ENCODE results near the gene CYBA.

Gene CYBA

DNA sequence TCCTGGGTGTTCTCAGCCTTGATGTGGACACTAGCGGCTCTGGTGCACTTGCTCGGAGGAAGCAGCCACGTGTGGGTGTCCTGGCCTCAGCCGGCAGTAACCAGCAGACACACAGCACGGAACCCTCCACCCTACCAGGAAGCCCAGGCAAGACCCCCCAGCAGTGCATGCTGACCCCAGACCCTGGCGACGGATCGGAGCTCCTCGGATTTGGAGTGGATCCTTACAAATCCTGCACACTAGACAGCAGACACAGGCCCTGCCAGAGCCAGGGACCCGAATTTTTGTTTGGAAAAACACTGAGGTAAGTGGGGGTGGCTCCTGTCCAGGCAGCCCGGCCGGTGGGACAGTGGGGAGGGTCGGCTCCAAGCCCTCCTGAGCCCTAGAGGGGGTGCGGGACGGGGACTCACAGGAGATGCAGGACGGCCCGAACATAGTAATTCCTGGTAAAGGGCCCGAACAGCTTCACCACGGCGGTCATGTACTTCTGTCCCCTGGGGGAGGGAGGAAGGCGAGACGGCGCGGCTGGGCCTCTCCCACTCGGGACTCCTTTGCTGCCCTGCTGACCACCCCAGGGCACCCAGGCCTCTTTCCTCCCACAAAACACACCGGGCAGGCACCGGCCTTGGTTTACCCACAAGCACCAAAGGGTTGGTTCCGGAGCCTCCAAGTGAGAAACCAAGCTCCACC is 4.4 kb downstream of the CYBA start:
- Histone ChIP-seq H3K9me3 (ENCODE audit: control insufficient read depth, insufficient read depth, low read length) (no peaks in the 10 kb centered on the region), H3K36me3 (ENCODE audit: control insufficient read depth, insufficient read depth, low read length) (no peaks in the 10 kb centered on the region; the same call in 1 of the 2 replicates), H3K4me1 (ENCODE audit: control insufficient read depth, insufficient read depth, low read length) (peaks cover 4% of the 10 kb centered on the region), H3K27me3 (ENCODE audit: control insufficient read depth, insufficient read depth, low read length) (no peaks in the 10 kb centered on the region), H3K4me3 (ENCODE audit: low read length) (no peak overlapping the region), H3K27ac (ENCODE audit: low read length) (no peak overlapping the region)
- WGBS (ENCODE audit: insufficient coverage, insufficient read length) = no CpG with 5 or more reads among the region's 28 CpGs
- DNase-seq (ENCODE audit: low read depth, low spot score) = no peak

DNA sequence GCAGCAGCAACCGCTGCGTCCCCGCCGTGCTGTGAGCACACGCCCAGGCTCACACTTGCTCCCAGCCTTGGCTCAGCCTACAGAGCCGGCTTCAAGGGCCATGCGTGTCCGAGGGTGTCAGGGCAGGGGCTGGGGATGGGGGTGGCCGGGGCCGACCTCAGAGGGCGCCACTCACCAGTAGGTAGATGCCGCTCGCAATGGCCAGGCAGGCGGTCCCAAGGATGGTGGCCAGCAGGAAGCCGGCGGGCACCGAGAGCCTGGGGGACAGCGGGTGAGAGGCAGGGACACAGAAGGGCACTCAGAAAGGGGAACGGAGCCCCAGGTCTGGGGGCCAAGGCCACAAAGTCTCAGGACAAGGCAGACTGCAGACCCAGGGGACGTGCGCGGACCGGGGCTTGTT is 4.9 kb downstream of the CYBA start:
- H3K4me1 ChIP-seq (ENCODE audit: control insufficient read depth, insufficient read depth, low read length) = no peaks in the 10 kb centered on the region; the same call in 1 of the 2 replicates
- DNase-seq (ENCODE audit: low read depth, low spot score) = no peak
- H3K27ac ChIP-seq (ENCODE audit: low read length) = no peak overlapping the region
- H3K27me3 ChIP-seq (ENCODE audit: control insufficient read depth, insufficient read depth, low read length) = no peaks in the 10 kb centered on the region
- H3K9me3 ChIP-seq (ENCODE audit: control insufficient read depth, insufficient read depth, low read length) = no peaks in the 10 kb centered on the region
- WGBS (ENCODE audit: insufficient coverage, insufficient read length) = no CpG with 5 or more reads among the region's 23 CpGs
- no peaks in the 10 kb centered on the region; the same call in 1 of the 2 replicates for H3K36me3 ChIP-seq (ENCODE audit: control insufficient read depth, insufficient read depth, low read length)
- no peak overlapping the region for H3K4me3 ChIP-seq (ENCODE audit: low read length)

DNA sequence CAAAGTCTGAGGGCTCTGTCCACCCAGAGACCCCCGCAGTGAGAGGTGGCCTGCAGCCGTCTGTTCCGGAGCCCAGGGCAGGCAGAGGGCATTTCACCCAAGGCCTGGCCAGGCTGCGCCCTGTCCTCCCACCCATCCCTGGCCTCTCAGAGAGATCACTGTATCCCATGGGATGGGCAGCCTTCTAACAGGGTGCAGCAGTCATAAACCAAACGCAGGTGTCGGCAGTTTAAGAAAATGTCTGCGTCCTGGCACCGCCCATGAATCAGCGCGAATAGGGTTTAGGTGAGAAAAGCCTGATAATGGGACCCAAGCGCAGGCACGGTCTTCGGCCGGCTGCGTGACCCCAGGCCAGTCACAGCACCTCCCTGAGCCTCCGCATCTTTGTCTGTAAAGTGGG is 5.4 kb downstream of the CYBA start:
- Histone ChIP-seq H3K9me3 (ENCODE audit: control insufficient read depth, insufficient read depth, low read length) (no peaks in the 10 kb centered on the region), H3K27me3 (ENCODE audit: control insufficient read depth, insufficient read depth, low read length) (no peaks in the 10 kb centered on the region), H3K36me3 (ENCODE audit: control insufficient read depth, insufficient read depth, low read length) (no peaks in the 10 kb centered on the region; the same call in 1 of the 2 replicates), H3K4me3 (ENCODE audit: low read length) (no peak overlapping the region), H3K4me1 (ENCODE audit: control insufficient read depth, insufficient read depth, low read length) (peaks cover under 1% of the 10 kb centered on the region; the same call in 1 of the 2 replicates), H3K27ac (ENCODE audit: low read length) (no peak overlapping the region)
- WGBS (ENCODE audit: insufficient coverage, insufficient read length) = no CpG with 5 or more reads among the region's 16 CpGs
- DNase-seq (ENCODE audit: low read depth, low spot score) = no peak

DNA sequence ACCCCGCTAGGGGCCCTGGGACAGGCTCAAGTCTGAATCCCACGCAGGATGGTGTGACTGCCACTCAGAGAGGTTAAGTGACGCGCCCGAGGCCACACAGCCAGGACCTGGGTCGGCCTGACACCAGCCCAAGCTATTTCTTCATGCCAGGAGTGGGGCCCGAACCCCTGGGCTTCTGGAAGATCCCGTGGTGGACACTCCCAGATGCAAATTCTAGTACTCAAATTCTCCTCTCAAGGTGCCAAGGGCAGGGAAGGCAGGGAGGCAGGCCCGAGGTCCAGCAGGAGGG is 7.3 kb downstream of the CYBA start:
- H3K27me3 ChIP-seq (ENCODE audit: control insufficient read depth, insufficient read depth, low read length) = no peaks in the 10 kb centered on the region; the same call in 1 of the 2 replicates
- no peak for DNase-seq (ENCODE audit: low read depth, low spot score)
- no peak overlapping the region for H3K27ac ChIP-seq (ENCODE audit: low read length)
- no peak overlapping the region for H3K4me3 ChIP-seq (ENCODE audit: low read length)
- H3K36me3 ChIP-seq (ENCODE audit: control insufficient read depth, insufficient read depth, low read length) = no peaks in the 10 kb centered on the region; the same call in 1 of the 2 replicates
- no CpG with 5 or more reads among the region's 9 CpGs for WGBS (ENCODE audit: insufficient coverage, insufficient read length)
- H3K9me3 ChIP-seq (ENCODE audit: control insufficient read depth, insufficient read depth, low read length) = no peaks in the 10 kb centered on the region
- H3K4me1 ChIP-seq (ENCODE audit: control insufficient read depth, insufficient read depth, low read length) = peaks cover 7% of the 10 kb centered on the region

DNA sequence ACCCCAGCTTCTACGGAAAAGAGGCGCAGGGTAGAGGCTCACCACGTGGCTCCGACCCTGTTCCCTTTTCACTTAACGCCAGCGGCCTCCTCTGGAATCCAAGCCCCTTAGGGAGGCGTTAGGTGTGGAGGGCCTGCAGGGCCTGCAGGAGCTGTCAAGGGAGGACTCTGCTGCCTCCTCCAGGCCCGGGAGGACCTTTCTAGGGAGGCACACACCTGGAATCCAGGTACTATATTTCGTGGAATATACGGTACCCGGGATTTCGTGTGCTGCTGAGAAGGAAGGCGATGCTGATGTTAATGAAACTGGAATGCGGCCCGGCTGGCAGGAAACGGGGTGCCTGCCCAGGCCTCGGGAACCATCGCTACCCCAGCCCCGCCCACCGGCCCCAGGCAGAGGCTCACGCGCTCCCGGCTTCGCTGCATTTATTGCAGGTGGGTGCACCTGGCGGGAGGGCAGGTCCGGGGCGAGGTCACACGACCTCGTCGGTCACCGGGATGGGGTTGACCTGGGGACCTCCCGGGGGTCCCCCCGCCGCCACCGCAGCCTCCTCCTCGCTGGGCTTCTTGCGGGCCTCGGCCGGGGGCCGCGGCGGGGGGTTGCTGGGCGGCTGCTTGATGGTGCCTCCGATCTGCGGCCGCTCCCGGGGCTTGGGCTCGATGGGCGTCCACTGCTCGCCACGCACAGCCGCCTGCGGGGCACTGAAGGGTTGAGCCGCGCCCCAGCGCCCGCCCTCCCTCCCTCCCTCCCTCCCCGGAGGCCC is 7.8 kb downstream of the CYBA start:
- H3K36me3 ChIP-seq (ENCODE audit: control insufficient read depth, insufficient read depth, low read length) = no peaks in the 10 kb centered on the region; the same call in 1 of the 2 replicates
- WGBS (ENCODE audit: insufficient coverage, insufficient read length) = no CpG with 5 or more reads among the region's 58 CpGs
- no peaks in the 10 kb centered on the region; the same call in 1 of the 2 replicates for H3K27me3 ChIP-seq (ENCODE audit: control insufficient read depth, insufficient read depth, low read length)
- DNase-seq (ENCODE audit: low read depth, low spot score) = no peak
- H3K4me3 ChIP-seq (ENCODE audit: low read length) = no peak overlapping the region
- no peaks in the 10 kb centered on the region for H3K9me3 ChIP-seq (ENCODE audit: control insufficient read depth, insufficient read depth, low read length)
- no peak overlapping the region for H3K27ac ChIP-seq (ENCODE audit: low read length)
- peaks cover 7% of the 10 kb centered on the region for H3K4me1 ChIP-seq (ENCODE audit: control insufficient read depth, insufficient read depth, low read length)

DNA sequence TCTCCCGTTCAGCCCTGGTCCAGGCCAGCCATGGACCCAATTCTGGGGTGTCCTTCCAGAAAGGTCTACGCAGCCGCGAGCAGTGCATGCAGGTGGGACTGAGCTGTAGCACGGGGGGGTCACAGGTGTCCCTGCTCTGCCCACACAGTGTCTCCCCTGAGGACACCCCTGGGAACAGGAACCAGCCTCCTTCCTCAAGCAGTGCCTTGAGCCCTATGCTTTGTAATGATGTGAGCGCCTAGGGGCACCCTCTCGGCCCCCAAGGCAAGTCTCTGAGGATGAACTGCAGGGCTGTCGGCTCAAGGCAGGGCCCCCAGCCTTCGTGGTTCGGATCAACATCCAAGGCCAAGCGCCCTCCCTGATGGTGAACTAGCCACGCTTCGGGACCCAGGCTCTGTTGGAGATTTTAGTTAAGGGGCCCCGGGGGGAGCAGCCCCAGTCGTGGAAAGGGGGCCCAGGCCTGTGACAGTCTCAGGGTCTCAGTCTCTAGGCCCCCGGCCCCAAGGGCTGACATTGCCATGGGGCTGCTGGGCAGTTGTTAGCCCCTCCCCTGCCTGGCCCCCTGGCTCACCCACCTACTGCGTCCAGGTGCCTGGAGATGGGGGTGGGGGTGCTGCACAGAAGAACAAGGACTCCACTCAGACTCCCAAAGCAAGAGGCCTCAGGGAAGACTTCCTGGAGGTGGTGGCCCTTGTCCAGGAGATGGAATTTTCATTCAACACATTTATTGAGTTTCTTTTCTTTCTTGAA is 10.2 kb downstream of the CYBA start:
- no peak for DNase-seq (ENCODE audit: low read depth, low spot score)
- Histone ChIP-seq H3K36me3 (ENCODE audit: control insufficient read depth, insufficient read depth, low read length) (no peaks in the 10 kb centered on the region; the same call in 1 of the 2 replicates), H3K4me1 (ENCODE audit: control insufficient read depth, insufficient read depth, low read length) (peaks cover 8% of the 10 kb centered on the region), H3K4me3 (ENCODE audit: low read length) (no peak overlapping the region), H3K27me3 (ENCODE audit: control insufficient read depth, insufficient read depth, low read length) (no peaks in the 10 kb centered on the region; the same call in 1 of the 2 replicates), H3K27ac (ENCODE audit: low read length) (no peak overlapping the region), H3K9me3 (ENCODE audit: control insufficient read depth, insufficient read depth, low read length) (no peaks in the 10 kb centered on the region)
- no CpG with 5 or more reads among the region's 17 CpGs for WGBS (ENCODE audit: insufficient coverage, insufficient read length)

DNA sequence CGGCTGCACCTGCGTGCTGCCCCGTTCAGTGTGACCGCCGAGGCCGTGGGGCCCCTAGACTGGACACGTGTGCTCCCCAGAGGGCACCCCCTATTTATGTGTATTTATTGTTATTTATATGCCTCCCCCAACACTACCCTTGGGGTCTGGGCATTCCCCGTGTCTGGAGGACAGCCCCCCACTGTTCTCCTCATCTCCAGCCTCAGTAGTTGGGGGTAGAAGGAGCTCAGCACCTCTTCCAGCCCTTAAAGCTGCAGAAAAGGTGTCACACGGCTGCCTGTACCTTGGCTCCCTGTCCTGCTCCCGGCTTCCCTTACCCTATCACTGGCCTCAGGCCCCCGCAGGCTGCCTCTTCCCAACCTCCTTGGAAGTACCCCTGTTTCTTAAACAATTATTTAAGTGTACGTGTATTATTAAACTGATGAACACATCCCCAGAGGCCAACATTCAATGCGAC is 10.8 kb downstream of the CYBA start:
- H3K36me3 ChIP-seq (ENCODE audit: control insufficient read depth, insufficient read depth, low read length) = no peaks in the 10 kb centered on the region; the same call in 1 of the 2 replicates
- no peaks in the 10 kb centered on the region for H3K9me3 ChIP-seq (ENCODE audit: control insufficient read depth, insufficient read depth, low read length)
- no peak for DNase-seq (ENCODE audit: low read depth, low spot score)
- no peak overlapping the region for H3K4me3 ChIP-seq (ENCODE audit: low read length)
- peaks cover 8% of the 10 kb centered on the region for H3K4me1 ChIP-seq (ENCODE audit: control insufficient read depth, insufficient read depth, low read length)
- H3K27me3 ChIP-seq (ENCODE audit: control insufficient read depth, insufficient read depth, low read length) = no peaks in the 10 kb centered on the region; the same call in 1 of the 2 replicates
- no peak overlapping the region for H3K27ac ChIP-seq (ENCODE audit: low read length)
- no CpG with 5 or more reads among the region's 13 CpGs for whole genome bisulfite sequencing (ENCODE audit: insufficient coverage, insufficient read length)

DNA sequence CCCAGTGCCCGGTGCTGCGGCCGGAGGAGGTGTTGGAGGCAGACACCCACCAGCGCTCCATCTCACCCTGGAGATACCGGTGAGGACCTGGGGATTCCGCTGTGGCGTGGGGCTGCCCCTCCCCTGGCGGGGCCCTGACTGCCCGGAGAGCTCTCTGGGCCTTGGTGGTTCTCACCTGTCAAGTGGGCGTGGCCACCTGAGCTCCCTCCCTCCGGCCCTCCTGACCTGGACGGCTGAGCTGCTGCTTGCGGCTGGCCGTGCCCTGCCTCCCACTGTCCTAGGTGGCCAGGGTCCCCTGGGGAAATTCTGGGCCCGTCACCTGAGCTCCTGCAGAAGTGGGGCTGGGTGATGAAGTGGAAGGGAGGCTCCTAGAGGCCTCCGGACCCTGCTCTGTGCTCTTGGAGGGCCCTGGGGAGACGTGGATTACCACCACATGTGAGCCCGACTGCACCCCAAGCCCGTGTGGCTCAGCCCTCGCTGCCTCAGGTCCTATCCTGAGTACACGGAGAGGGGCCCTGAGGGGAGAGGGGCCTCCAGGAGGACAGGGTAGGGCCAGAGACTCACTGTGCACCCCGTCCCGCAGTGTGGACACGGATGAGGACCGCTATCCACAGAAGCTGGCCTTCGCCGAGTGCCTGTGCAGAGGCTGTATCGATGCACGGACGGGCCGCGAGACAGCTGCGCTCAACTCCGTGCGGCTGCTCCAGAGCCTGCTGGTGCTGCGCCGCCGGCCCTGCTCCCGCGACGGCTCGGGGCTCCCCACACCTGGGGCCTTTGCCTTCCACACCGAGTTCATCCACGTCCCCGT is 11.4 kb downstream of the CYBA start:
- Histone ChIP-seq H3K36me3 (ENCODE audit: control insufficient read depth, insufficient read depth, low read length) (no peaks in the 10 kb centered on the region), H3K27me3 (ENCODE audit: control insufficient read depth, insufficient read depth, low read length) (no peaks in the 10 kb centered on the region; the same call in 1 of the 2 replicates), H3K4me3 (ENCODE audit: low read length) (no peak overlapping the region), H3K9me3 (ENCODE audit: control insufficient read depth, insufficient read depth, low read length) (no peaks in the 10 kb centered on the region), H3K4me1 (ENCODE audit: control insufficient read depth, insufficient read depth, low read length) (peaks cover 10% of the 10 kb centered on the region), H3K27ac (ENCODE audit: low read length) (no peak overlapping the region)
- no peak for DNase-seq (ENCODE audit: low read depth, low spot score)
- WGBS (ENCODE audit: insufficient coverage, insufficient read length) = no CpG with 5 or more reads among the region's 45 CpGs

DNA sequence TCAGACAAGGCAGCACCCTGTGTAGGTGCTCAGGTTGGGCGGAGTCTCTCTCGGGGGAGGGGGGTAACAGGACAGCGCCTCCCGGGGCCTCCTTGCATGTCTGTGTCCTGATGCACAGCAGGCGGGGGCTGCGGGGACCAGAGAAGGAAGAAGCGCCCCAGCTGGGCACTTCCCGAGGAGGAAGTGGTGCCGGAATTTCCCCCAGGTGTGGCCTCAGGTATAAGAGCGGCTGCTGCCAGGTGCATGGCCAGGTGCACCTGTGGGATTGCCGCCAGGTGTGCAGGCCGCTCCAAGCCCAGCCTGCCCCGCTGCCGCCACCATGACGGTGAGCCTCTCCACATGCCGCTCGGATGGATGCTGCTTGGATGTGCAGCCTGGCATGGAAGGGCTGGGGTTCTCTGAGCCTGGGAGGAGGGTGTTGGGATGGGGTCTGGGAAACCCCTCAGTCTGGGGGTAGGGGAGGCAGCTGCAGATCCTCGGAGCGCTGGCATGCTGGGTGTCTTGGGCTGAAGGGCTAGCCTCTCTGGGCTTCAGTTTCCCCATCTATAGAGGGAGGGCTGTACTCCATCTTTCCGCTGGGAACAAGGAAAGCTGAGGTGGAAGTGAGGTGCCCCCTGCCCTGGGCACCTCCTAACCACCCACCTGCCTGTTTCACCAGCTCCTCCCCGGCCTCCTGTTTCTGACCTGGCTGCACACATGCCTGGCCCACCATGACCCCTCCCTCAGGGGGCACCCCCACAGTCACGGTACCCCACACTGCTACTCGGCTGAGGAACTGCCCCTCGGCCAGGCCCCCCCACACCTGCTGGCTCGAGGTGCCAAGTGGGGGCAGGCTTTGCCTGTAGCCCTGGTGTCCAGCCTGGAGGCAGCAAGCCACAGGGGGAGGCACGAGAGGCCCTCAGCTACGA is 12.3 kb downstream of the CYBA start, which contains the start of gene IL17C:
Gene IL17C, plus strand, starts transcription at position 250 of the 908 bp plus-strand sequence. Its CDS starts 70 bp downstream, at position 320.
- no peak within 1 kb of the TSS for H3K27ac ChIP-seq (ENCODE audit: low read length)
- H3K9me3 ChIP-seq (ENCODE audit: control insufficient read depth, insufficient read depth, low read length) = no peaks in the 10 kb centered on the region
- no peak within 1 kb of the TSS for H3K4me3 ChIP-seq (ENCODE audit: low read length)
- WGBS (ENCODE audit: insufficient coverage, insufficient read length) = no CpG with 5 or more reads among the region's 27 CpGs
- H3K36me3 ChIP-seq (ENCODE audit: control insufficient read depth, insufficient read depth, low read length) = no peaks in the 10 kb centered on the region
- H3K4me1 ChIP-seq (ENCODE audit: control insufficient read depth, insufficient read depth, low read length) = peaks cover 10% of the 10 kb centered on the region
- H3K27me3 ChIP-seq (ENCODE audit: control insufficient read depth, insufficient read depth, low read length) = no peaks in the 10 kb centered on the region; the same call in 1 of the 2 replicates
- DNase-seq (ENCODE audit: low read depth, low spot score) = no peak
